Adipocyte (in vitro differentiated cells): Measurements from ENCODE around the gene PLCG1.
A peak's percentile ranks its signal among the peaks of the same experiment; 100 is the strongest.
"Not testable (repeated sequence)": the region's sequence is repeated elsewhere in the genome, so short reads cannot be mapped to it uniquely, and the experiment has no call there.

Experiments used
- DNase-seq: peaks from one replicate; pipeline ENCODE4 v3.0.0-alpha.2; 2015; ENCODE audit warnings: low read depth
- H3K27me3 ChIP-seq: replicated peaks from 2 replicates; pipeline ENCODE4 v1.7.0; 2013; ENCODE audit warnings: mild to moderate bottlenecking, low read length, moderate library complexity; ENCODE audit not compliant: control insufficient read depth, insufficient read depth
- H3K36me3 ChIP-seq: 2 replicates; pipeline ENCODE4 v1.7.0; 2013; ENCODE audit warnings: low read length, mild to moderate bottlenecking, moderate library complexity; ENCODE audit not compliant: control insufficient read depth, insufficient read depth, severe bottlenecking
- H3K4me1 ChIP-seq: 2 replicates; pipeline ENCODE4 v1.7.0; 2013; ENCODE audit warnings: mild to moderate bottlenecking, low read length, moderate library complexity; ENCODE audit not compliant: control insufficient read depth, insufficient read depth
- H3K4me3 ChIP-seq: 2 replicates; pipeline ENCODE4 v1.7.0; 2013; ENCODE audit warnings: mild to moderate bottlenecking, low read length, moderate library complexity
- H3K9ac ChIP-seq: 2 replicates; pipeline ENCODE4 v1.7.0; 2013; ENCODE audit warnings: mild to moderate bottlenecking, low read length, moderate library complexity
- H3K9me3 ChIP-seq: 2 replicates; pipeline ENCODE4 v1.7.0; 2013; ENCODE audit warnings: mild to moderate bottlenecking, low read length, moderate library complexity; ENCODE audit not compliant: control insufficient read depth

Gene PLCG1

GRCh38 chr20:41125530-41126457 lies 11.5 kb upstream of the PLCG1 start:
- no peaks in the 10 kb centered on the region for H3K9me3 ChIP-seq
- H3K4me3 ChIP-seq, result no peak overlapping the region
- peaks cover 62% of the 10 kb centered on the region for H3K36me3 ChIP-seq
- H3K9ac ChIP-seq, result no peak overlapping the region
- H3K27me3 ChIP-seq, result no peaks in the 10 kb centered on the region
- no peak for DNase-seq
- peaks cover 10% of the 10 kb centered on the region for H3K4me1 ChIP-seq

GRCh38 chr20:41126719-41127118 lies 10.6 kb upstream of the PLCG1 start:
- Histone ChIP-seq H3K9me3 (no peaks in the 10 kb centered on the region), H3K36me3 (peaks cover 53% of the 10 kb centered on the region)
- no peak for DNase-seq

GRCh38 chr20:41128317-41128716 lies 9.0 kb upstream of the PLCG1 start:
- not testable (repeated sequence) for H3K4me1 ChIP-seq, H3K9me3 ChIP-seq, H3K4me3 ChIP-seq, H3K9ac ChIP-seq, H3K27me3 ChIP-seq, DNase-seq
- peaks cover 37% of the 10 kb centered on the region for H3K36me3 ChIP-seq

More at GRCh38 chr20:41126719-41127118, 10.6 kb upstream of the PLCG1 start:
- no peaks in the 10 kb centered on the region for H3K27me3 ChIP-seq
- peaks cover 10% of the 10 kb centered on the region for H3K4me1 ChIP-seq
- no peak overlapping the region for H3K9ac ChIP-seq
- no peak overlapping the region for H3K4me3 ChIP-seq

GRCh38 chr20:41131594-41132387 lies 5.6 kb upstream of the PLCG1 start:
- Histone ChIP-seq H3K9ac (no peak overlapping the region), H3K4me1 (peaks cover 3% of the 10 kb centered on the region), H3K36me3 (peaks cover 4% of the 10 kb centered on the region), H3K27me3 (no peaks in the 10 kb centered on the region), H3K9me3 (no peaks in the 10 kb centered on the region), H3K4me3 (no peak overlapping the region)
- no peak for DNase-seq

- not testable (repeated sequence) for H3K27me3 ChIP-seq, DNase-seq, H3K36me3 ChIP-seq, H3K4me1 ChIP-seq, H3K9me3 ChIP-seq, H3K9ac ChIP-seq, H3K4me3 ChIP-seq
These were observed 5.0 kb upstream of the PLCG1 start for GRCh38 chr20:41132388-41132775.

- Histone ChIP-seq H3K4me3 (no peak overlapping the region), H3K9ac (no peak overlapping the region), H3K36me3 (no peaks in the 10 kb centered on the region), H3K27me3 (no peaks in the 10 kb centered on the region), H3K9me3 (no peaks in the 10 kb centered on the region), H3K4me1 (peaks cover 3% of the 10 kb centered on the region)
- DNase-seq, result no peak
These were observed 3.5 kb upstream of the PLCG1 start for GRCh38 chr20:41133709-41134361.

- DNase-seq, result no peak
- H3K36me3 ChIP-seq, result no peaks in the 10 kb centered on the region
These were observed 2.8 kb upstream of the PLCG1 start for GRCh38 chr20:41134362-41135186.

GRCh38 chr20:41135187-41135887 lies 2.0 kb upstream of the PLCG1 start:
- Histone ChIP-seq H3K36me3 (no peaks in the 10 kb centered on the region), H3K9me3 (no peaks in the 10 kb centered on the region), H3K4me1 (peaks cover 13% of the 10 kb centered on the region), H3K9ac (no peak overlapping the region), H3K27me3 (no peaks in the 10 kb centered on the region), H3K4me3 (no peak overlapping the region)
- DNase-seq, result peak; percentile 32

More at GRCh38 chr20:41134362-41135186, 2.8 kb upstream of the PLCG1 start:
- Histone ChIP-seq H3K4me3 (no peak overlapping the region), H3K27me3 (no peaks in the 10 kb centered on the region), H3K4me1 (peaks cover 10% of the 10 kb centered on the region), H3K9ac (no peak overlapping the region), H3K9me3 (no peaks in the 10 kb centered on the region)

- Histone ChIP-seq H3K4me1 (peaks cover 21% of the 10 kb centered on the region), H3K4me3 (peak overlapping the region; percentile 88), H3K9me3 (no peaks in the 10 kb centered on the region), H3K9ac (peak overlapping the region; percentile 91), H3K36me3 (no peaks in the 10 kb centered on the region), H3K27me3 (no peaks in the 10 kb centered on the region)
- DNase-seq, result no peak
These were observed 1.3 kb upstream of the PLCG1 start for GRCh38 chr20:41135888-41136679.
